ENCODE results near the gene GIPC3.

GRCh38 chr19:3615524-3616135, 30.4 kb downstream of the GIPC3 start:
- no peak for TF ChIP-seq REST (IDR thresholded peaks at IDR 0.05; ENCODE audit: insufficient read depth in 1 of 2, low read depth in 2 of 2, low read length in 2 of 2)
- TF ChIP-seq TAF1 (IDR thresholded peaks at IDR 0.05; ENCODE audit: borderline replicate concordance, insufficient read depth, low read length) = no peak

Data from PFSK-1 (cell line).